GM12878 (cell line): ENCODE data around the gene ADCY7. TPM values are rescaled to one million over a fixed set of nuclear protein-coding genes. Genes with fewer than 3 reads are reported as not detected.

Experiments used
- ATAC-seq: fragments of 200-7000 bp; cut with Tn5 transposase; 3 replicates; pipeline ENCODE4 v1.9.1; 2020; ENCODE audit warnings: mild to moderate bottlenecking, moderate library complexity
- BruUV-seq: library from RNA; stranded (reverse); fragments of 400-500 nt; replicated peaks from 2 replicates; lab custom pipeline; 2021; lab: Mats Ljungman, UMichigan
- CTCF ChIA-PET: fragments of 300-600 bp; sonication (Branson Sonifier 250); formaldehyde crosslinking; extraction: SDS; loops from one replicate; lab custom pipeline; 2021; ENCODE audit warnings: inconsistent platforms; lab: Yijun Ruan, JAX
- POLR2A ChIA-PET: fragments of 350-600 bp; formaldehyde crosslinking; extraction: SDS; loops from one replicate; lab custom pipeline; 2021; ENCODE audit warnings: inconsistent platforms; lab: Charles Lee
- RAD21 ChIA-PET: fragments of 300-600 bp; sonication (Branson Sonifier 250); formaldehyde crosslinking; loops from one replicate; lab custom pipeline; 2023; ENCODE audit warnings: antibody characterized with exemption; ENCODE audit not compliant: unreplicated experiment; lab: Charles Lee
- SMC1A ChIA-PET: fragments of 300-600 bp; sonication (Branson Sonifier 250); formaldehyde crosslinking; loops from one replicate; lab custom pipeline; 2023; ENCODE audit not compliant: unreplicated experiment, uncharacterized antibody; lab: Charles Lee
- DNase-seq: peaks from one replicate; pipeline ENCODE4 v3.0.0-alpha.2; 2011; ENCODE audit warnings: low read depth, low spot score
- FAIRE-seq: peaks from 3 replicates; lab custom pipeline; 2011; peaks lifted over from hg19 to GRCh38; lab: Jason Lieb, UNC
- H2AFZ ChIP-seq: 2 replicates; pipeline ENCODE4 v1.6.0; 2011; ENCODE audit warnings: low read depth, low read length, control low read depth; ENCODE audit not compliant: control insufficient read depth
- H3K27ac ChIP-seq: 2 replicates; pipeline ENCODE4 v1.5.1; 2011; ENCODE audit warnings: control low read depth; ENCODE audit not compliant: control insufficient read depth, insufficient read depth
- H3K27me3 ChIP-seq, 2 experiments: replicated peaks in 1 of 2; 2 replicates each; pipeline versions ENCODE4 v1.6.0 to v1.6.1; 2011; ENCODE audit warnings: low read length in 1 of 2; ENCODE audit not compliant: control insufficient read depth in 2 of 2, insufficient read depth in 2 of 2
- H3K36me3 ChIP-seq, 2 experiments: 2 replicates each; pipeline ENCODE4 v1.5.1; 2011; ENCODE audit warnings: low read length in 1 of 2; ENCODE audit not compliant: control insufficient read depth in 2 of 2, insufficient read depth in 2 of 2
- H3K4me1 ChIP-seq: 2 replicates; pipeline ENCODE4 v1.6.1; 2011; ENCODE audit warnings: mild to moderate bottlenecking, low read length, moderate library complexity, mixed read lengths; ENCODE audit not compliant: control insufficient read depth, insufficient read depth
- H3K4me2 ChIP-seq: 2 replicates; pipeline ENCODE4 v1.6.0; 2011; ENCODE audit warnings: control low read depth; ENCODE audit not compliant: control insufficient read depth, insufficient read depth
- H3K4me3 ChIP-seq: fragments of 200-600 bp; sonication (generic); 2 replicates; pipeline ENCODE4 v1.5.1; 2016
- H3K79me2 ChIP-seq: 2 replicates; pipeline ENCODE4 v1.6.0; 2011; ENCODE audit warnings: low read length; ENCODE audit not compliant: control insufficient read depth, insufficient read depth
- H3K9ac ChIP-seq: 2 replicates; pipeline ENCODE4 v1.8.0; 2011; ENCODE audit warnings: low read length, control low read depth, mixed read lengths; ENCODE audit not compliant: control insufficient read depth, insufficient read depth
- H3K9me3 ChIP-seq: replicated peaks from 3 replicates; pipeline ENCODE4 v1.5.1; 2011; ENCODE audit warnings: mild to moderate bottlenecking, low read length; ENCODE audit not compliant: control insufficient read depth, insufficient read depth
- H4K20me1 ChIP-seq: 2 replicates; pipeline ENCODE4 v1.6.0; 2011; ENCODE audit not compliant: control insufficient read depth, insufficient read depth
- BACH1 ChIP-seq: fragments of 450-650 bp; IDR thresholded peaks from 2 replicates; pipeline ENCODE4 v1.6.1; 2017; ENCODE audit warnings: mild to moderate bottlenecking, borderline replicate concordance
- BHLHE40 ChIP-seq, 2 experiments: fragments of 450-650 bp in 1 of 2; IDR thresholded peaks; 2 replicates each; pipeline ENCODE4 v1.6.1; 2011 to 2017; ENCODE audit warnings: low read depth in 2 of 2, borderline replicate concordance in 1 of 2, improper control_type of control experiment in 1 of 2, low read length in 1 of 2, mild to moderate bottlenecking in 1 of 2
- BMI1 ChIP-seq: fragments of 450-650 bp; IDR thresholded peaks from 2 replicates; pipeline ENCODE4 v1.6.1; 2016; ENCODE audit warnings: mild to moderate bottlenecking, moderate library complexity, borderline replicate concordance
- EED ChIP-seq: sonication (generic); IDR thresholded peaks from 2 replicates; pipeline ENCODE4 v1.6.1; 2016; ENCODE audit warnings: antibody characterized with exemption, low read depth
- IKZF1 ChIP-seq: fragments of 450-650 bp; conservative IDR thresholded peaks from 2 replicates; pipeline ENCODE4 v1.6.1; 2017; ENCODE audit warnings: antibody characterized with exemption, mild to moderate bottlenecking
- IKZF2 ChIP-seq, 2 experiments: fragments of 450-650 bp; IDR thresholded peaks; 2 replicates each; pipeline ENCODE4 v1.6.1; 2017; ENCODE audit warnings: mild to moderate bottlenecking in 2 of 2, moderate library complexity in 2 of 2
- JUNB ChIP-seq: IDR thresholded peaks from 2 replicates; pipeline ENCODE4 v1.6.1; 2016; ENCODE audit warnings: antibody characterized with exemption, mild to moderate bottlenecking
- LARP7 ChIP-seq: fragments of 450-650 bp; IDR thresholded peaks from 2 replicates; pipeline ENCODE4 v1.6.1; 2017; ENCODE audit warnings: mild to moderate bottlenecking
- NR2C2 ChIP-seq: IDR thresholded peaks from 2 replicates; pipeline ENCODE4 v1.6.1; 2011; ENCODE audit warnings: borderline replicate concordance, low read depth; ENCODE audit not compliant: control insufficient read depth, insufficient read length
- SUPT20H ChIP-seq: IDR thresholded peaks from 2 replicates; pipeline ENCODE4 v1.6.1; 2011; ENCODE audit warnings: low read depth, mild to moderate bottlenecking, low read length, moderate library complexity, borderline replicate concordance; ENCODE audit not compliant: control insufficient read depth
- TCF3 ChIP-seq: IDR thresholded peaks from 2 replicates; pipeline ENCODE4 v1.6.1; 2012; ENCODE audit warnings: low read depth, mild to moderate bottlenecking, low read length, borderline replicate concordance; ENCODE audit not compliant: insufficient read depth
- ZBTB11 ChIP-seq: fragments of 450-650 bp; formaldehyde crosslinking; IDR thresholded peaks from 2 replicates; pipeline ENCODE4 v1.5.0; 2022; ENCODE audit warnings: mild to moderate bottlenecking, missing genetic modification characterization
- ZBTB4 ChIP-seq: fragments of 450-650 bp; formaldehyde crosslinking; IDR thresholded peaks from 2 replicates; pipeline ENCODE4 v1.4.0; 2022; ENCODE audit warnings: mild to moderate bottlenecking, moderate library complexity
- ZZZ3 ChIP-seq: IDR thresholded peaks from 2 replicates; pipeline ENCODE4 v1.6.1; 2011; ENCODE audit warnings: low read depth; ENCODE audit not compliant: control insufficient read depth, insufficient read length
- WGBS: methylation state at CpG from one replicate; pipeline ENCODE4 v1.1.6; 2016; ENCODE audit warnings: low lambda C conversion rate; ENCODE audit not compliant: insufficient replicate concordance, insufficient coverage; ENCODE audit errors: missing lambda C conversion rate; 5-methylcytosine and 5-hydroxymethylcytosine counted together
- in situ Hi-C: fragments of 300-500 bp; cut with MboI; formaldehyde crosslinking; loops from 9 replicates; pipeline ENCODE4 v1.14.3; 2018; ENCODE audit warnings: mixed read lengths
- intact Hi-C: fragments of 100-400 bp; cut with micrococcal nuclease; formaldehyde crosslinking; loops from one replicate; pipeline ENCODE4 v1.14.2; 2022; ENCODE audit not compliant: unreplicated experiment
- polyA plus RNA-seq, 11 experiments: library from polyadenylated mRNA; depleted of rRNA in 4 of 11; unstranded in 6 of 11; stranded (reverse) in 5 of 11; fragments of >200 nt; fragmentation: Nextera tagmentation in 4 of 11; fragmentation: Illumina TruSeq in 1 of 11; extraction: Ambion mirVana in 4 of 11; extraction: Trizol in 1 of 11; gene quantifications; 1 replicate in 1 of 11; 2 replicates in 10 of 11; pipeline versions ENCODE4 v1.2.1 to v1.2.3, GENCODE V29; 2011 to 2016; ENCODE audit warnings: inconsistent platforms in 2 of 11, missing spikeins in 2 of 11, low read depth in 1 of 11
- total RNA-seq, 4 experiments: library from RNA; depleted of rRNA in 3 of 4; stranded (reverse); fragments of >200 nt in 3 of 4; fragmentation: Illumina TruSeq in 1 of 4; extraction: Trizol in 1 of 4; gene quantifications; 2 replicates each; pipeline versions ENCODE4 v1.2.1 to v1.2.3, GENCODE V29; 2013 to 2021

ADCY7 gene
- total and polyA plus RNA-seq, 10 of the 15 experiments (the other 5 are each of a cell fraction or from before 2014, with no cell fraction given) = 1.2 to 87.9 (median 24.4) TPM

- POLR2A ChIA-PET = interaction anchor here (1.2 kb wide), 1 partner anchor 9 kb away, joined by 7 read pairs; no protein-coding TSS in a partner anchor
- Histone ChIP-seq H3K79me2 (peaks cover 54% of the 10 kb centered on the region), H3K27me3 (no peaks in the 10 kb centered on the region), H3K4me1 (peaks cover 35% of the 10 kb centered on the region), H3K9ac (no peak overlapping the region), H3K4me2 (no peak overlapping the region), H3K4me3 (no peak overlapping the region), H3K27ac (no peak overlapping the region), H2AFZ (no peak overlapping the region), H4K20me1 (no peaks in the 10 kb centered on the region), H3K9me3 (no peaks in the 10 kb centered on the region), H3K36me3 (0 out of 4 replicates have a peak, but pooled peaks cover 0 to 2% of the 10 kb centered on the region in 2 experiments)
- RAD21 ChIA-PET = interaction anchor here (3.8 kb wide), 1 partner anchor 11 kb away, joined by 24 read pairs; no protein-coding TSS in a partner anchor
- WGBS = 82% methylated on average over 14 of the region's 15 CpGs
- CTCF ChIA-PET = interaction anchor here (1.1 to 3.2 kb wide), 3 partner anchors 8 to 412 kb away, joined by 3 to 15 read pairs (median 4); no protein-coding TSS in a partner anchor
- DNase-seq (no peak), ATAC-seq (no peak), FAIRE-seq (no peak)
- SMC1A ChIA-PET = no interaction called here
- in situ Hi-C loops = no loop called here
- BruUV-seq = no TSS peak
- intact Hi-C loops = loop anchor here (5.0 to 10.0 kb wide), 2 partner anchors 117 to 411 kb away; partner anchors contain the start of genes SNX20 and TENT4B
- TF ChIP-seq IKZF2 (IDR thresholded peaks at IDR 0.05) (no peak), IKZF1 (no peak), BHLHE40 (IDR thresholded peaks at IDR 0.05; ENCODE audit: borderline replicate concordance in 1 of 2, low read depth in 2 of 2, low read length in 1 of 2) (no peak), JUNB (no peak), ZBTB4 (no peak), LARP7 (no peak), BACH1 (no peak), SUPT20H (no peak), NR2C2 (no peak), ZBTB11 (CRISPR knock-in tag) (no peak), ZZZ3 (no peak), TCF3 (no peak), BMI1 (no peak), EED (no peak)
Measured at GRCh38 chr16:50271148-50272041, 5.0 kb downstream of the ADCY7 start.
